Measurements from ENCODE around the gene NT5M. TPM values are rescaled to one million over a fixed set of nuclear protein-coding genes. Genes with fewer than 3 reads are reported as not detected.

NT5M gene
- total RNA-seq, 1 donor from 2014 or later: 8.5 TPM

DNA sequence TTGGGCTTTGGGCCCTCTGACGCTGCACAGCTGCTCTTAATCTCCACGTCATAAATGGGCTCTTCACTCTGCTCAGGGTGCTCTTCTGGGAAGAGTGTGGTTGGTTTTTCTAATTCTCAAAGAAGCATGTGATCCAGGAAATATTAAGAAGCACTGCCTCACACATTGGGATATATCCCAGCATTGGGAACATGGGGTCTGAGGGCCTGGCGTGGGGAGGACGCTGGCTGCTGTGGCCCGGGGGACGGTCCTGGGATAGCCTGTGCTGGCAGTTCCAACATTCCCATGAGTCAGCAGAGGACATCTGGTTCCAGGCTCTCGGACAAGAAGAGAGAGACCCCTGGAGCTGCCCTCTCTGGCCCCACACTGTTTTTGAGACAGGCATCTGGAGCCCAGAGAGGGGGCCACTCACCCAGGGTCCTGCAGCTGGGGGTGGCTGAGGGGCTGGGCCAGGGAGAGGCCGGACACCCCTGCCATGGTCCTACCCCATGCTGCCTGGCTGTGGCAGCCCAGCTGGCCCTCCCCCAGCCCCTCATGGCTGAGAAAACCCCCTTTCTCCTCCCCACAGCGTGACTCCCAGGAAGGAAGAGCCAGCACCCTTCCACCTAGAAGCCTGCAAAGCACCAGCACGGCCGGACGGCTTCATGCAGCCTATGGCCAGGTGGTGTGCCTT is 58.8 kb downstream of the NT5M start:
- ATAC-seq (ENCODE audit: poor library complexity): peak; percentile 69

DNA sequence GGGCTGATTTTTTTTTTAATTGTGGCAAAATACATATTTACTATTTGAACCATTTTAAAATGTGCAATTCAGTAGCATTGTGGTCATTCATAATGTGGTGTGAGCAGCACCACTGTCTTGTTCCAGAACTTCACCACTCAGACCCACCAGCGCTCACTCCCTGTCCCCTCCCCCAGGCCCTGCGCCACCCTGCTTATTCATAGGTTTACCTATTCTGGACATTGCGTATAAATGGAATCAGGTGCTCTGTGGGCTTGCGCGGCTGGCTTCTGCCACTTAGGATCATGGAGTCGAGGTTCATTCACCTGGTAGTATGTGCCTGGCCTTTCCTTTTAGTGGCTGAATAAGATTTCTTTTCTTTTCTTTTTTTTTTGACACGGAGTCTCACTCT is 59.4 kb downstream of the NT5M start:
- peak; percentile 38 for DNase-seq
- ATAC-seq (ENCODE audit: poor library complexity): no peak
- intact Hi-C loops (cut with DNase I): loop anchor here (5.0 kb wide), 2 partner anchors 130 to 225 kb away; no protein-coding TSS in a partner anchor

More for the DNA sequence above, 58.8 kb downstream of the NT5M start:
- intact Hi-C loops (cut with DNase I): loop anchor here (5.0 kb wide), 2 partner anchors 130 to 225 kb away; no protein-coding TSS in a partner anchor
- DNase-seq: peak; percentile 65

DNA sequence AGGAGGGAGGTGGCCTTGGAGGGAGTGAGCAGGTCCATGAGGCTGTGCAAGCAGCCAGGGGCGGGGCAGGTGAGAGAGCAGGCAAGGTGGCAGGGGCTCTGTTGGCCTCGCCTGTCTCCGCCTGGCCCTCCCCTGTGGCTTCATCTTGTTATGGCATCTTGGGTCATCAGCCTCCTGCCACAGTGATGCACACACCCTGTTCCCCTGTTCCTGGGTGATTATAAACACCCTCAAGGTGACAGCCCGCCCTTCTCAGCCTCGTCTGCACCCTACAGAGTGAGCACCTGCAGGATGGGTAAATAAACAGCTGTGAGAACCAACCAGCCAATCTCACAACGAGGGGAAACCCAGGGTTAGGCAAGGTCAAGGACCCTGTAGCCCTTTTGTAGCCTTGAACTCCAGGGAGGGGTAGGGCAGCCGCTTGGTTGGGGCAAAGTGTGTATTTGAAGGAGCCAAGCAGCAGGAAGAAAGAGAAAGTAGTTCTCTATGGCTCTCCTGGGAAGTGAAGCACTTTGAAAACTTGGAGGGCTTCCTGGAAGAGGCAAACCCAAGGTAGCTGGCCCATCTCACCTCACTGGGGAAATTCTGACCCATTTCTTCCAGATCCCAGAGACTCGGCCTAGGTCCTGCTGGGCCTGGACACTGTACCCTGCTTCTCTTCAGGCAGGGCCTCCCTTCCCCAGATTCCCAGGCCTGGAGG is 60.6 kb downstream of the NT5M start:
- peak; percentile 30 for DNase-seq
- intact Hi-C loops (cut with DNase I): loop anchor here (5.0 kb wide), 2 partner anchors 129 to 224 kb away; no protein-coding TSS in a partner anchor
- ATAC-seq (ENCODE audit: poor library complexity): no peak

DNA sequence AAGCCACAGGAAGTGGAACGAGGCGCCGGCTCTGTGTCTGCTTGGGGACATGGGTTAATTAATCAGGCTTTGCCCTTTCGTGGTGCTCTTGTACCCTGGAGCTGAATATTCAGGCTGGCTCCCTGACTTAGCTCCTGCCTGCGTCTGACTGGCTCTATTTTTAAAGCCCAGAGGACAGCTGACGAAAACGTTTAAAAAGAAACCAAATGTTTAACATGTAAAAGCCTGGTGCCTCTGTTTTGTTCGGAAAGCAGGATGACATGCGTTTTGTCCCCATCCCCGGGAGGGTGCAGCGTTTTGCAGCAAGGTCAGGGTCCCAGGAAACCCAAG is 61.1 kb downstream of the NT5M start:
- ATAC-seq (ENCODE audit: poor library complexity): peak; percentile 27
- intact Hi-C loops (cut with DNase I): loop anchor here (5.0 kb wide), 2 partner anchors 128 to 223 kb away; no protein-coding TSS in a partner anchor
- DNase-seq: peak; percentile 30

DNA sequence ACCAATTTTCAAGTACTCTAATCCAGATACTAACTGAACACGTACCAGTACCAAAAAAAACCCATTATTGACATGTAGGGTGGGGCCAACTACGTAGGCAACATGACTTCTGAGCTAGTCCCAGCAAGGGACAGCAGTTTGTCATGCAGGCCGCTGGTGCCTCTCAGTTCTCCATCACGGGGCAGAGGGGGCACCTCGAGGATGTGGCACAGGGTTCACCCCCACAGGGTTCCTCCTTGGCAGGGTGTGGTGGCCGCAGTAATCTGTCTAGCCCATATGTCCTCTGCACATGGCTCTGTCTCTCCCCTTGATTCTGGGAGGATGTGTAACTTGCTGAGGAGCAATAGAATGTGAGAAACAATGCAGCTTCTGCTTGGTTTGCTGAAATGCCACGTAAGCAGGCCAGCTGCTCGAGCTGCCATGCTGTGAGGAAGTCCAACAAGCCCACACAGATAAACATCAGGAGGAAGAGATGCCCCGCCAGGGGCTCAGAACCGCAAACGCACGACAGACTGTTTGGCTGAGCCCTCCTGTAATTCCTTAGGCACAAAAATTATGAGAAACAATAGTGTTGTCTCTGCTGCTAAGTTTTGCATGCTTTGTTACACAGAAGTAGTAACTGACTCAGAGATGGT is 62.4 kb downstream of the NT5M start:
- ATAC-seq (ENCODE audit: poor library complexity) (no peak), DNase-seq (peak; percentile 13)
- intact Hi-C loops (cut with DNase I): no loop called here

DNA sequence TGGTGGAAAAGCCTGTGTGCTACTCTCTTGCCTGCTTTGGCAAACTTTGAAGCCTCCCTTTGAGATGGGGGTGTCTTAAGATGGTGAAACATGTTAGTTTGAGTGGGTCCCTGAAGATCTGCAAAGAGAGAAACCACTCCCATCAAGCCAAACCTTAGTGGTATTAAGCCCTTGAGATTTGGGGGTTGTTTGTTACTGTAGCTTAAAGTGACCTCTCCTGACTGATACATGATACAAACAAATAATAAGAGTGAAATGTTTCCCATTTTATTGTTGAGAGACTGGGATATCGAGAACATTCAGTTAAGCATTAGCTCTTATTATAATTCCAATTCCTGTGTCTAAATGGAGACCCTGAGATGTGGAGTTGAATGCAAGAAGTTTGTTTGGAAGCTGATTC is 63.1 kb downstream of the NT5M start:
- ATAC-seq (ENCODE audit: poor library complexity) (no peak), DNase-seq (no peak)
- intact Hi-C loops (cut with DNase I): no loop called here

DNA sequence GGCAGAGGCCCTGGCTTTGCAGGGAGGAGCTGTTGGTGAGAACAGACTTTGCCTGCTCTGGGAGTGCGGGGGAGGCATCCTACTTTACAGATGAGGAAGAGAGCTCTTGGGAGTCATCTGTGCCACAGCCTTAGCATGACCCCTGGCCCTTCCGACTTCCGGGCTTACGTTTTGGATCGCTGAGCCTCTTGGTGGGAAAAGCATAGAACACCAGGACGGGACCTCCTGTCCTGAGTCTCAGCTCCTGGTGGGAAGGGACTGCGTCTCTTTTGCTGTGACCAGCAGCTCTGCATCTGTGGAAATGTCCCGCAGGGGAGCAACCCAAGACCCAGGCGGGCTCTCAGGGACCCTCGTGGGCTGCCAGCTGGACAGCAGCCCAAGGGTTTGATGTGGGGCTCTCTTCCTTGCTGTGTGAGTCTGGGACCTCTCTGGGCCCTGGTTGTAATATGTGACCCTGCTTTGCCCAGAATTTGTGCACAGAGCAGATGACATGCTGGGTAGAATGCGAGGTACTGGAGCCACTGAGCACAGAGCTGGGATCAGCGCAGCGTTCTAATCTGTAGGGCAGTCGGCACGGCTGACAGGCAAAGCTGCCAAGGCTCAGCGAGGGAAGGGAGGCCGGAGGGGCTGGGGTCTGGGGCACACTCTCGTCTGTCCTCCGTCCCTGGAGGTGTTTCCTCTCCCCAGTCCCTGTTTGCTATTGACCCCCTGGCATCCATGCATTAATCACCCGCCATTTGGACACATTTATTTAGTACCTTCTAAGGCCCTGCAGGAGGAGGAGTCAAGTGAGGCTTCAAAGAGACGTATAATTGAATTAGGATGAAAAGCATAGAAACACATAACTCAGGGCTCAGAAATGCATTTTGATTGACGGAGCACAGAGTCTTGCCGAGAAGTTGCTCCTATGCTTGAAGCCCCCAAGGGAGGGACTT is 64.0 kb downstream of the NT5M start:
- ATAC-seq (ENCODE audit: poor library complexity) (no peak), DNase-seq (peak; percentile 30)
- intact Hi-C loops (cut with DNase I): no loop called here

DNA sequence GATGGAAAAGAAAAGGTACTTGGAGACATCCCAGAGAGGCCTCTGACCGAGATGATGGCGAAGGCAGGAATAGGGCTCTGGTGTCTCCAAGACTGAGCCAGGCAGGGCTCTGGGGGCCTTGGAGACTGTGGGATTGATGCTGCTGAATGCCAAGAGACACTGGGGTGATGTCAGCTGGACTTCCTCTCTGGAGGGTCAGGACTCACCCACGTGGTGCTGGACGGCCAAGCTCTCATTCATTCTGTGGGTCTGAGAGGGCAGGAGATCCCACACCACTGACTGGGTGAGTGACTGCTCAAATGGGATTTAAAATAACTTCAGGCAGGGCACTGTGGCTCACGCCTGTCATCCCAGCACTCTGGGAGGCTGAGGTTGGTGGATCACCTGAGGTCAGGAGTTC is 64.8 kb downstream of the NT5M start:
- ATAC-seq (ENCODE audit: poor library complexity): no peak
- peak; percentile 24 for DNase-seq
- intact Hi-C loops (cut with DNase I): no loop called here

DNA sequence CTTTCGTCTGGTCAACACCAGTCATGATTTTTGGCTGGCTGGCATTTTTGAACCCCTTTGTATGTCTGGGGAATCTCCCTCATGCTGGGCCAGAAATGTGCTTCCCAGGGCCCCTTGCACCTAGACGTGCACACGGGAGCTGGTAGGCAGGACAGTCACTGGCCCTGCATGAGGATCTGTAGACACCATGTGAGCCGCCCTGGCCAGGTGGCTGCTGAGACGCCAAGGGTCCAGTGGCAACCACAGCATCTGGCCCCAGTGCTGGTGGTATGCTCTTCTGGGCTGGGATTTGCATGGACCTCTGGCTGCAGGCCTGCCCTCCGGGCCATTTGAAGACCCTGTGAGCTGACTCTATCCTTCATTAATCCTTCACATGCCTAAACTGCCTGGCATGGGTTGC is 67.5 kb downstream of the NT5M start:
- intact Hi-C loops (cut with DNase I): no loop called here
- DNase-seq (no peak), ATAC-seq (ENCODE audit: poor library complexity) (no peak)

DNA sequence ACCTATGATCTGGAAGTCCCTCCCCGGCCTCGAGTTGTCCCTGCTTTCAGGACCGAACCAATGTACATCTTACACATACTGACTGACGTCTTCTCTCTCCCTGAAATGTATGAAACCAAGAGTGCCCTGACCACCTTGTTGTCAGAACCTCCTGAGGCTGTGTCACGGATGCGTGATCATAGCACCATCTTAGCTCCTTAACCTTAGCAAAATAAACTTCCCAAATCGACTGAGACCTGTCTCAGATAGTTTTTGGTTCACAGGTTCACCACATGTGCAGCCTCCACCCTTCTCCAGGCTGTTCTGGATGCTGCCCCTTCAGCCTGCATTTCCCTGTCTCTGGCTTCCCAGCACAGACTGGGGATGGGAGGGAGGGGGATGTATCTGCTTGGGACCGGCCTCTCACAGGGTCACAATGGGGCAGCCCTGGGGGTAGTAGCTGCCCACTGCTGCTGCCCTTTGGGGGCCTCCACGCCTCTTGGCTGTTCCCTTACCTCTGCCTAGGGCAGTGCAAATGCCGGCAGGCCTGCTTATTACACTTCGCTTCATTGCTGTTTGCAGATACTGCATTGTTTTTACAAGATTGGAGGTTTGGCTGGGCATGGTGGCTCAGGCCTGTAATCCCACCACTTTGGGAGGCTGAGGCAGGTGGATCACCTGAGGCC is 69.8 kb downstream of the NT5M start:
- no peak for DNase-seq
- ATAC-seq (ENCODE audit: poor library complexity): no peak
- intact Hi-C loops (cut with DNase I): no loop called here

DNA sequence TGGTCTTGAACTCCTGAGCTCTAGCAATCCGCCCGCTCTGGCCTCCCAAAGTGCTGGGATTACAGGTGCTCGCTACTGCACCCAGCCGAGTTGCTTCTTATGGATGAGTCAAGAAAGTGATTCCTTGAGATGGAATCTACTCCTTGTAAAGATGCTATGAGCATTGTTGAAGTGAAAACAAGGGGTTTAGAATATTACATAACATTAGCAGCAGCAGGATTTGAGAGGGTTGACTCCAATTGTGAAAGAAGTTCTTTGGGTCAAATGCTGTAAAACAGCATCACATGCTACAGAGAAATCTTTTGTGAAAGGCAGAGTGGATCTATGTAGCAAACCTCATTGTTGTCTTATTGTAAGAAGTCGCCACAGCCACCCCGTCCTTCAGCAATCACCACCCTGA is 72.7 kb downstream of the NT5M start:
- intact Hi-C loops (cut with DNase I): no loop called here
- DNase-seq (no peak), ATAC-seq (ENCODE audit: poor library complexity) (no peak)

DNA sequence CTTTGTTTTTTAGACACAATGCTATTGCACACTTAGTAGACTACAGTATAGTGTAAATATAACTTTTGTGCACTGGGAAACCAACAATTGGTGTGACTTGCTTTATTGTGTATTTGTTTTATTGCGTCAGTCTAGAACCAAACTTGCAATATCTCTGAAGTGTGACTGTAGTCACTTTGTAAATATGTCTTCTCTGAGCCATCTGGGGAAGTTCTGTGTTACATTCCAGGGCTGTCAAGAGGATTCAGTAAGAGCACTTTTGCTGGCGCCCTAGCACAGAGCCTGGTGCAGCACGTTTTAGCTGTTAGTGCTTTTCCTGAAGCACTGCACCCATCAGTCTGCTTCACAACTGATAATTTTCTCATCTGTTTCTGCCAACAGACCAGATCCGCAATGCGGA is 73.2 kb downstream of the NT5M start:
- no peak for DNase-seq
- intact Hi-C loops (cut with DNase I): no loop called here
- ATAC-seq (ENCODE audit: poor library complexity): peak; percentile 88

DNA sequence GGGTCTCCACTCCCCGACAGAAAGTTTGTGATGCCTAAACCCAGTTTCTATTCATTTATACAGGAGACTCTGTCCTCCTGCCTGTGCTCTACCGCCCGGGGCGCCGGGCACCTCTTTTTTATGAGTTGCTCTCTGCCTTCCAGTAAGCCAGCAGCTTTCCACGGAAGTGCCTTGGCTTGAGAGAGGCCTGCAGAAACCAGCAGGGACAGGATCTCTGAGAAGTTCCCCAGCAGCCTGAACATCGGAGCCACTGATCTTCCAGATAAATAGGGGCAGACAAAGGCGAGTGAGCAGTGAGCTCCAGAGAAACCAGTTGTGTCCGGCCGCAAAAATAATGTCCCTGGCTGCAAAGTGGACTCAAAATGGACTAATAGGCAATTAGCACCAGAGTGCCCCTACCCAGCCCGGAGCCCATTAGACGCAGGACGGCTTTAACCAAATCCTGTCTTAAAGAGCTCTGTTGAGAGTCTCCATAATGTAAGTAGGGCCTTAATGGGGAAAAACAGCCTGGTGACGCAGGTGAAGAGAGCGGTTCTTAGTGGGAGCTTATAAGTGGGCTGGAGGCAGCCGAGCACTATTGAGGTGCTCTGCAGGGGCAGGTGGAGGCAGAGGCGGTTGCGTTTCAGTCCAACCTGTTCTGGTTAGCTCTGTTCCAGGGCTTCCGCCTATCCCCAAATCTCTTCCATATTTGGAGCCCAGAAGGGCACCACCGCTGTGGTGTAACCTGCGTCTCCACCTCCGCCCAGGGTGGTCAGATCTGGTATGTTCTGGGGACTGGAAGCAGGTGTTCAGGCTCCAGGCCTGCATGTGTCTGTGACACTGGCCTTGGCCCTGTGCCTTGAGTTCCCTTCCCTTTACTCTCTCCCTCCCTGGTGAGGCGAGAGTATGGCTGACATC is 74.1 kb downstream of the NT5M start:
- peak; percentile 5 for ATAC-seq (ENCODE audit: poor library complexity)
- intact Hi-C loops (cut with DNase I): no loop called here
- DNase-seq: no peak

DNA sequence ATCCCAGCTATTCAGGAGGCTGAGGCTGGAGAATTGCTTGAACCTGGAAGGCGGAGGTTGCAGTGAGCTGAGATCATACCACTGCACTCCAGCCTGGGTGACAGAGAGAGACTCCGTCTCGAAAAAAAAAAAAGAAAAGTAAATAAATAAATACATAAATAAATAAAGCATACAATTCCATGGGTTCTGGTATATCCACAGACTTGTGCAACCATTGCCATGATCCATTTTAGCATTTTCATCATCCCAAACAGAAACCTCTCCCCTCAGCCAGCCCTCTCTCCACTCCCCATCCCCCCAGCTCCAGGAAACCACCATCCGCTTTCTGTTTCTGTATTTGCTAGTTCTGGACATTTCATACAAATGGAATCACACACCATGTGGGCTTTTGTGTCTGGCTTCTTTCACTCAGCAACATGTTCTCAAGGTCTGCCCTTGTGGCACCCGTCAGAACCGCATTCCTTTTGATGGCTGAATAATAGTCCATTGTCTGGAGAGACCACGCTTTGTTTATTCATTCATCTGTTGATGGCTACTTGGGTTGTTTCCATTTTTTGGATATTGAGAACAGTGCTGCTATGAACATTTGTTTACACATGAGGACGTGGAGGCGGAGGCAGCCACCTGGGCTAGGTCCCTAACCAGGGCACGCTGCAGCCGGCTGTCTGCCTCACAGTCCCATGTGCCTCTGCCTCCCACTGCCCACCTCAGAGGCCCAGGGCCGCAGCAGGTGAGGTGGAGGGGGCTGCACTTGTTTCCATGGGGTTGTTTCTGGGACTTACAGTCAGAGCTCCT is 76.2 kb downstream of the NT5M start:
- DNase-seq (no peak), ATAC-seq (ENCODE audit: poor library complexity) (no peak)
- intact Hi-C loops (cut with DNase I): no loop called here

DNA sequence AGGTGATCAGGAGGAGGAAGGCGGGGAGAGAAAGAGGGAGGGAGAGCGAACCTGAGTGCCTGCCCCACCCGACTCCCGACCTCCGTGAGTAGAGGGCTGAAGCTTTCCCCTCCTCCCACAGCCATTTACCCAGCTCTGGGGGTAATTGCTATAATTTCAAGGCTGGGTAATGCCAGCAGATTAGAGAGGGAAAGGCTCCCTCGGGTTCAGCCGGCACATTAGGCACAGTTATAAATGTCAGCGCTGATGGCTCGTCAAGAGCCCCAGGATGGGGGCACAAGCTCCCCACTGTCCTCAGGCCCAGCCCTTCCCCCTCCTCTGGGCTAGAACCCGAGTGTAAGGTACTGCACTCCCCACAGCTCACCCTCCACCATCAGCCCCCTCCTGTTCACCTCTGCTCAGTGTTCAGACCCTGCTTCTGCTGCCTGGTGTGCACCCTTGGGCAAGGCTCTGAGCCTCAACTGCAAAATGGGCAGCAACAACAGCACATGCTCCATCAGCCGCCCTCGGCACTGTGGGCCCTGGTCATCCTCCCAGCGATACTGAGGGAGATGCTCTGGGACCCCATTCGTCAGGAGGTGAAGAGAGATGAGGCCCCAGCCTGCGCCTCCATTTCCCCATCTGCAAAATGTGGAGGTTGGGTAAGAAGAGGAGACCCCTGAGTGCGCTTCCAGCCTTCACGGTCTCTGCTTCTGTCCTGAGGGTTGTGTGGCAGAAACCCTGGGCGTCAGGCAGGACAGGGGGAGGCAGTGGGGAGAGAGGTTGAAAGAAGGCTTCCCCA is 77.2 kb downstream of the NT5M start:
- no peak for DNase-seq
- no peak for ATAC-seq (ENCODE audit: poor library complexity)
- intact Hi-C loops (cut with DNase I): no loop called here

DNA sequence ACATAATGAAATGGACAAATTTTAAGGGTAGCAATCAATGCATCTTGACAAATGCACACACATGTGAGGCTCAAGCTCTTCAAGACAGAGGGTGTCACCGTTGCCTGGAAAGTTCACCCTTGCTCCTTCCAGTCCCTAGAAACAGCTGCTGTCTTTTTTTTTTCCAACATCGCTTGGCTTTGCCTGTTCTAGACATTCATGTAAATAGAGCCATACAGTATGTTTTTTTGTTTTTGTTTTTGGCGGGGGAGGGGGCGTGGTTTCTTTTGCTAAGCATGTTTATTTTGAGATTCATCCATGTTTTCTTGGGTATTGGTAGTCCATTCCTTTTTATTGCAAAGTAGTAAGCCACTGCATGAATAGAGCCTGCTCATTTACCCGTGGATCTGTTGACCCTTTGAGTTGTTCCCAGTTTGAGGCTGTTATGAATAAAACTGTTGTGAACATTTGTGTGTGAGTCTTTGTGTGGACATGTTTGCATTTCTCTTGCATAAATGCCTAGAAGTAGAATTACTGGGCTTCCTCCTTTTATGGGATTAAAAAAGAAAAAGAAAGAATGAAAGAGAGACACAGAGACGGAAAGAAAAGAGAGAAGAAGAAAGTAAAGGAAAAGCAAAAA is 78.4 kb downstream of the NT5M start:
- no peak for ATAC-seq (ENCODE audit: poor library complexity)
- no peak for DNase-seq
- intact Hi-C loops (cut with DNase I): no loop called here

Data from Right ventricle myocardium superior (tissue), 1 donor.